Measurements from ENCODE around the gene WDR70. TPM values are rescaled to one million over a fixed set of nuclear protein-coding genes. Genes with fewer than 3 reads are reported as not detected.

The WDR70 gene
- total RNA-seq, 1 donor from 2014 or later: 31.3 TPM

- Histone ChIP-seq H4K20me1 (ENCODE audit: insufficient read depth, low read length) (no peaks in the 10 kb centered on the region), H3K9ac (ENCODE audit: low read length) (no peak overlapping the region), H3K36me3 (ENCODE audit: insufficient read depth, low read length) (no peaks in the 10 kb centered on the region), H3K4me3 (ENCODE audit: insufficient read depth, low read depth, low read length) (no peak overlapping the region), H3K79me2 (ENCODE audit: insufficient read depth, low read length) (no peaks in the 10 kb centered on the region), H2AFZ (ENCODE audit: low read depth, low read length) (no peak overlapping the region), H3K27ac (ENCODE audit: low read depth, low read length) (peak overlapping the region; percentile 6), H3K27me3 (ENCODE audit: insufficient read depth, low read length) (no peaks in the 10 kb centered on the region), H3K4me2 (ENCODE audit: low read length) (no peak overlapping the region), H3K4me1 (ENCODE audit: insufficient read depth, low read length) (peaks cover 28% of the 10 kb centered on the region), H3K9me3 (ENCODE audit: insufficient read depth, low read depth, low read length) (no peaks in the 10 kb centered on the region)
- Mint-ChIP-seq H3K36me3 (ENCODE audit: low read depth, unreplicated experiment) (no peaks in the 10 kb centered on the region), H3K9me3 (ENCODE audit: unreplicated experiment) (no peaks in the 10 kb centered on the region), H3K4me1 (ENCODE audit: low read depth, unreplicated experiment) (peaks cover 53% of the 10 kb centered on the region), H3K27me3 (ENCODE audit: low read depth, unreplicated experiment) (no peaks in the 10 kb centered on the region), H3K27ac (ENCODE audit: unreplicated experiment) (no peak overlapping the region), H3K4me3 (ENCODE audit: unreplicated experiment) (no peak overlapping the region)
- TF ChIP-seq CTCF (IDR thresholded peaks at IDR 0.05; ENCODE audit: insufficient read depth, low read depth, low read length): no peak
- no peak for TF ChIP-seq EZH2 (IDR thresholded peaks at IDR 0.05; ENCODE audit: insufficient read depth, low read length)
- DNase-seq (ENCODE audit: low read depth) (peak; percentile 49), FAIRE-seq (no peak)
Measured at GRCh38 chr5:37665272-37665671, 286.2 kb downstream of the WDR70 start.

DNA sequence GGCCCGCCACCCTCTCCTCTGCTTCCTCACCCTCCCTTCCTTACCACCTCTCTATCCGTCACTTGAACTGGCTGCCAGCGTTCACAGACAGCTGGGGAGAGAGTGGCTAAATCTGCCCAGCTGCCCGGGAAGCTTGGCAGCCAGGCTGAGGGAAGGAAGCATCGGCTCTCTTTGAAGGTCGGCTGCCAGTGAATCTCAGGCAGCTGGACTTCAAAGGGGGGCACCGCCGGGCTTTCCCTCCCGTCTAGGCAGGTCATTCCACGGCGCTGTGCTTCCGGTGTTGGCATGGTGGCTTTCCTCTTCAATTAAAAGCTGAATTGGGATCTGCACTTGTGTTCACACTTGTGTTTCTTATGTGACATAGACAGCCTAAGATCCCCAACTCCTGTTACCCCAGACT, 286.8 kb downstream of the WDR70 start:
- FAIRE-seq (no peak), DNase-seq (ENCODE audit: low read depth) (peak; percentile 41)
- Histone ChIP-seq H2AFZ (ENCODE audit: low read depth, low read length) (no peak overlapping the region), H3K4me3 (ENCODE audit: insufficient read depth, low read depth, low read length) (no peak overlapping the region), H3K27ac (ENCODE audit: low read depth, low read length) (peak overlapping the region; percentile 6), H3K9me3 (ENCODE audit: insufficient read depth, low read depth, low read length) (no peaks in the 10 kb centered on the region), H3K79me2 (ENCODE audit: insufficient read depth, low read length) (no peaks in the 10 kb centered on the region), H4K20me1 (ENCODE audit: insufficient read depth, low read length) (no peaks in the 10 kb centered on the region), H3K4me1 (ENCODE audit: insufficient read depth, low read length) (peaks cover 28% of the 10 kb centered on the region), H3K9ac (ENCODE audit: low read length) (no peak overlapping the region), H3K36me3 (ENCODE audit: insufficient read depth, low read length) (no peaks in the 10 kb centered on the region), H3K27me3 (ENCODE audit: insufficient read depth, low read length) (no peaks in the 10 kb centered on the region), H3K4me2 (ENCODE audit: low read length) (peak overlapping the region; percentile 4)
- no peak overlapping the region for H3K4me3 Mint-ChIP-seq (ENCODE audit: unreplicated experiment)
- peaks cover 53% of the 10 kb centered on the region for H3K4me1 Mint-ChIP-seq (ENCODE audit: low read depth, unreplicated experiment)
- peak overlapping the region; percentile 78 for H3K27ac Mint-ChIP-seq (ENCODE audit: unreplicated experiment)
- H3K9me3 Mint-ChIP-seq (ENCODE audit: unreplicated experiment): no peaks in the 10 kb centered on the region
- no peak for TF ChIP-seq EZH2 (IDR thresholded peaks at IDR 0.05; ENCODE audit: insufficient read depth, low read length)
- TF ChIP-seq CTCF (IDR thresholded peaks at IDR 0.05; ENCODE audit: insufficient read depth, low read depth, low read length): no peak
- no peaks in the 10 kb centered on the region for H3K27me3 Mint-ChIP-seq (ENCODE audit: low read depth, unreplicated experiment)
- no peaks in the 10 kb centered on the region for H3K36me3 Mint-ChIP-seq (ENCODE audit: low read depth, unreplicated experiment)

DNA sequence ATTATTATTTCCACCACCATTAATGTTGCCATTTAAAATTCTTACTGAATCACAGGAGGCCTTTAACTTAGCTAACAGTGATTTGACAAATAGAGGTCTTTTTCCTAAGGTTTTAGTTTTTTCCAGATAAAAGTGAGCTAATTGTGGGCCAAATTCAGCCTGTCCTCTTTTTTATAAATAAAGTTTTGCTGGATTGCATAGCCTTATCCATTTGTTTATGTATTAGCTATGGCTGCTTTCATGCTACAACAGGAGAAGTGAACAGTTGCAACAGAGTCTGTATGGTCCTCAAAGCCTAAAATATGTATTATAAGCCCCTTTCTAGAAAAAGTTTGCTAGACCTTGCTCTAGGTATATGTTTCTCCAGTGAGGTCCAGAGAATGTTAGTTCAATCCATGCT, 288.3 kb downstream of the WDR70 start:
- no peak for DNase-seq (ENCODE audit: low read depth)
- no peaks in the 10 kb centered on the region for H3K36me3 ChIP-seq (ENCODE audit: insufficient read depth, low read length)
- Mint-ChIP-seq H3K36me3 (ENCODE audit: low read depth, unreplicated experiment) (no peaks in the 10 kb centered on the region), H3K27ac (ENCODE audit: unreplicated experiment) (peak overlapping the region; percentile 94), H3K27me3 (ENCODE audit: low read depth, unreplicated experiment) (no peaks in the 10 kb centered on the region), H3K9me3 (ENCODE audit: unreplicated experiment) (no peaks in the 10 kb centered on the region), H3K4me1 (ENCODE audit: low read depth, unreplicated experiment) (peaks cover 53% of the 10 kb centered on the region), H3K4me3 (ENCODE audit: unreplicated experiment) (no peak overlapping the region)
- no peaks in the 10 kb centered on the region for H3K9me3 ChIP-seq (ENCODE audit: insufficient read depth, low read depth, low read length)
- no peak overlapping the region for H3K9ac ChIP-seq (ENCODE audit: low read length)
- no peak overlapping the region for H3K4me3 ChIP-seq (ENCODE audit: insufficient read depth, low read depth, low read length)
- H3K27ac ChIP-seq (ENCODE audit: low read depth, low read length): peak overlapping the region; percentile 77
- H3K4me2 ChIP-seq (ENCODE audit: low read length): no peak overlapping the region
- no peaks in the 10 kb centered on the region for H3K27me3 ChIP-seq (ENCODE audit: insufficient read depth, low read length)
- no peaks in the 10 kb centered on the region for H3K79me2 ChIP-seq (ENCODE audit: insufficient read depth, low read length)
- H2AFZ ChIP-seq (ENCODE audit: low read depth, low read length): no peak overlapping the region
- FAIRE-seq: no peak
- peaks cover 34% of the 10 kb centered on the region for H3K4me1 ChIP-seq (ENCODE audit: insufficient read depth, low read length)
- TF ChIP-seq CTCF (IDR thresholded peaks at IDR 0.05; ENCODE audit: insufficient read depth, low read depth, low read length) (no peak), EZH2 (IDR thresholded peaks at IDR 0.05; ENCODE audit: insufficient read depth, low read length) (no peak)
- no peaks in the 10 kb centered on the region for H4K20me1 ChIP-seq (ENCODE audit: insufficient read depth, low read length)

All from astrocyte (in vitro differentiated cells and primary cell).